IMR-90 (cell line): ENCODE measurements around the gene CHAC1.

Experiments used
- BHLHE40 ChIP-seq: fragments of 150-350 bp; IDR thresholded peaks from 2 replicates; pipeline ENCODE4 v1.6.1; 2016; ENCODE audit warnings: mild to moderate bottlenecking, low read depth, low read length
- CEBPB ChIP-seq: IDR thresholded peaks from 2 replicates; pipeline ENCODE4 v1.6.1; 2012; ENCODE audit warnings: low read depth, low read length, improper control_type of control experiment
- CHD1 ChIP-seq: IDR thresholded peaks from 2 replicates; pipeline ENCODE4 v1.6.1; 2012; ENCODE audit warnings: low read depth, low read length, improper control_type of control experiment
- MAFK ChIP-seq: IDR thresholded peaks from 2 replicates; pipeline ENCODE4 v1.6.1; 2012; ENCODE audit warnings: low read depth, low read length, improper control_type of control experiment
- MAZ ChIP-seq: IDR thresholded peaks from 2 replicates; pipeline ENCODE4 v1.6.1; 2012; ENCODE audit warnings: low read depth, mild to moderate bottlenecking, low read length, improper control_type of control experiment, moderate library complexity, borderline replicate concordance
- MXI1 ChIP-seq: IDR thresholded peaks from 2 replicates; pipeline ENCODE4 v1.6.1; 2012; ENCODE audit warnings: low read depth, mild to moderate bottlenecking, low read length, moderate library complexity, borderline replicate concordance
- POLR2A ChIP-seq: IDR thresholded peaks from 2 replicates; pipeline ENCODE4 v1.6.1; 2012; ENCODE audit warnings: mild to moderate bottlenecking, low read depth, low read length
- RCOR1 ChIP-seq: IDR thresholded peaks from 2 replicates; pipeline ENCODE4 v1.6.1; 2012; ENCODE audit warnings: mild to moderate bottlenecking, low read length, improper control_type of control experiment; ENCODE audit not compliant: insufficient replicate concordance
- SMC3 ChIP-seq: fragments of 150-350 bp; IDR thresholded peaks from 2 replicates; pipeline ENCODE4 v1.6.1; 2016; ENCODE audit warnings: low read depth, mild to moderate bottlenecking, antibody characterized with exemption, low read length, moderate library complexity
- TF ChIP-seq, protein P1 (sequence below): conservative IDR thresholded peaks from 2 replicates; pipeline ENCODE4 v1.5.1; 2012; ENCODE audit warnings: mild to moderate bottlenecking, low read depth, low read length, improper control_type of control experiment
- TF ChIP-seq, protein P2 (sequence below): fragments of 150-350 bp; IDR thresholded peaks from 2 replicates; pipeline ENCODE4 v1.6.1; 2017; ENCODE audit warnings: mild to moderate bottlenecking, antibody characterized with exemption, low read length, low read depth

DNA sequence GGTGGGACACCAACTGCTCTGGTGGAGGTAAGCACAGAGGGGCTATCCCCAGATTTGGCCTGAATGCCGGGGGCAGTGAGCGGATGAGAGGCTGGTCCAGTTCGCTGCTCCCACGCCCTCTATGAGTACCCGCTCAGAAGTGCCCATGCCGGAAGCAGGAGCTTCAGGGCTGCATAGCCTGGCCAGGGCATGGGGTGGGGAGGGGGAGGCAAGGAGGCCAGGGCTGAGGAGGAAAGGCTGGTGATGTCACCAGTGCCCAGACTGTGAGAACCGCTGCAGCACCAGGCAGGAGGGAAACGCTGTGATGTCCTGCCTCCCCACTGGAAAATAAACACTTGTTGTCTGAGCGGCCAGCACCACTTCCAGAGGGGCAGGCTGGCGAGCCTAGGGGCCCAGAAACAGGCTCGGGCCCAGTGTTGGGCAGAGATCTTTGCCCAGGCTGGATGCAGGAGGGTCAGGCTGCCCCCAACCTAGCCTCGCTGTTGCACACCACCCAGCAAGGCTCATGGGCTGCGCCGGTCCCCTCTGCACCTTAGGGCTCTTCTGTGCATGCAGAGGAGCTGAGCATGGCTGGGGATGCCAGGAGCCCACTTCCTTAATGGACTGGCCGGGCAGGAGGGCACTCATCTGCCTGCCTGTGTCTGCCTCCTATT is 35.0 kb upstream of the CHAC1 start:
- TF ChIP-seq, protein P1, sequence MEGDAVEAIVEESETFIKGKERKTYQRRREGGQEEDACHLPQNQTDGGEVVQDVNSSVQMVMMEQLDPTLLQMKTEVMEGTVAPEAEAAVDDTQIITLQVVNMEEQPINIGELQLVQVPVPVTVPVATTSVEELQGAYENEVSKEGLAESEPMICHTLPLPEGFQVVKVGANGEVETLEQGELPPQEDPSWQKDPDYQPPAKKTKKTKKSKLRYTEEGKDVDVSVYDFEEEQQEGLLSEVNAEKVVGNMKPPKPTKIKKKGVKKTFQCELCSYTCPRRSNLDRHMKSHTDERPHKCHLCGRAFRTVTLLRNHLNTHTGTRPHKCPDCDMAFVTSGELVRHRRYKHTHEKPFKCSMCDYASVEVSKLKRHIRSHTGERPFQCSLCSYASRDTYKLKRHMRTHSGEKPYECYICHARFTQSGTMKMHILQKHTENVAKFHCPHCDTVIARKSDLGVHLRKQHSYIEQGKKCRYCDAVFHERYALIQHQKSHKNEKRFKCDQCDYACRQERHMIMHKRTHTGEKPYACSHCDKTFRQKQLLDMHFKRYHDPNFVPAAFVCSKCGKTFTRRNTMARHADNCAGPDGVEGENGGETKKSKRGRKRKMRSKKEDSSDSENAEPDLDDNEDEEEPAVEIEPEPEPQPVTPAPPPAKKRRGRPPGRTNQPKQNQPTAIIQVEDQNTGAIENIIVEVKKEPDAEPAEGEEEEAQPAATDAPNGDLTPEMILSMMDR = no peak
- TF ChIP-seq BHLHE40 (no peak), POLR2A (no peak), RCOR1 (no peak), MXI1 (no peak), CHD1 (no peak), SMC3 (no peak), MAFK (no peak), MAZ (no peak), CEBPB (no peak)
- TF ChIP-seq, protein P2, sequence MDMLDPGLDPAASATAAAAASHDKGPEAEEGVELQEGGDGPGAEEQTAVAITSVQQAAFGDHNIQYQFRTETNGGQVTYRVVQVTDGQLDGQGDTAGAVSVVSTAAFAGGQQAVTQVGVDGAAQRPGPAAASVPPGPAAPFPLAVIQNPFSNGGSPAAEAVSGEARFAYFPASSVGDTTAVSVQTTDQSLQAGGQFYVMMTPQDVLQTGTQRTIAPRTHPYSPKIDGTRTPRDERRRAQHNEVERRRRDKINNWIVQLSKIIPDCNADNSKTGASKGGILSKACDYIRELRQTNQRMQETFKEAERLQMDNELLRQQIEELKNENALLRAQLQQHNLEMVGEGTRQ = no peak
